ENCODE results near the gene YTHDC2.

YTHDC2 gene

GRCh38 chr5:113513384-113514288 is at the start of gene YTHDC2:
Gene YTHDC2, plus strand, starts transcription at chr5:113513694. Its CDS starts 202 bp downstream, at chr5:113513896.
- DNase-seq: peak; percentile 26

GRCh38 chr5:113474100-113474728 is 39.3 kb upstream of the YTHDC2 start:
- no peak for DNase-seq

GRCh38 chr5:113478691-113479090 is 34.8 kb upstream of the YTHDC2 start:
- DNase-seq: no peak

- no peak for DNase-seq
Observed at GRCh38 chr5:113480243-113480642, 33.3 kb upstream of the YTHDC2 start.

- no peak for DNase-seq
Observed at GRCh38 chr5:113487416-113487780, 26.1 kb upstream of the YTHDC2 start.

- DNase-seq: no peak
Observed at GRCh38 chr5:113487781-113488644, 25.5 kb upstream of the YTHDC2 start, which contains the start of gene MCC. Gene MCC, minus strand, starts transcription at chr5:113488453.

- no peak for DNase-seq
Observed at GRCh38 chr5:113488645-113489184, 24.8 kb upstream of the YTHDC2 start.

GRCh38 chr5:113489299-113489698 is 24.2 kb upstream of the YTHDC2 start:
- DNase-seq: no peak

GRCh38 chr5:113490317-113490716 is 23.2 kb upstream of the YTHDC2 start:
- no peak for DNase-seq

- DNase-seq: no peak
Observed at GRCh38 chr5:113491022-113491421, 22.5 kb upstream of the YTHDC2 start.

- DNase-seq: no peak
Observed at GRCh38 chr5:113493446-113493845, 20.0 kb upstream of the YTHDC2 start.

GRCh38 chr5:113495422-113495841 is 18.1 kb upstream of the YTHDC2 start:
- no peak for DNase-seq

- DNase-seq: no peak
Observed at GRCh38 chr5:113502073-113502472, 11.4 kb upstream of the YTHDC2 start.

GRCh38 chr5:113503146-113503545 is 10.3 kb upstream of the YTHDC2 start:
- DNase-seq: no peak

- no peak for DNase-seq
Observed at GRCh38 chr5:113505181-113505580, 8.3 kb upstream of the YTHDC2 start.

- no peak for DNase-seq
Observed at GRCh38 chr5:113507601-113508000, 5.9 kb upstream of the YTHDC2 start.

- DNase-seq: no peak
Observed at GRCh38 chr5:113508756-113509155, 4.7 kb upstream of the YTHDC2 start.

GRCh38 chr5:113510836-113511451 is 2.5 kb upstream of the YTHDC2 start:
- no peak for DNase-seq

- DNase-seq: no peak
Observed at GRCh38 chr5:113512341-113512740, 1.2 kb upstream of the YTHDC2 start.

GRCh38 chr5:113514289-113514635 is 768 bp downstream of the YTHDC2 start:
- DNase-seq: no peak

- DNase-seq: no peak
Observed at GRCh38 chr5:113518884-113519283, 5.4 kb downstream of the YTHDC2 start.

GRCh38 chr5:113519412-113519811 is 5.9 kb downstream of the YTHDC2 start:
- DNase-seq: no peak

GRCh38 chr5:113520429-113520828 is 6.9 kb downstream of the YTHDC2 start:
- no peak for DNase-seq
